Measurements from ENCODE around the gene ATP8A2. TPM values are rescaled to one million over a fixed set of nuclear protein-coding genes. Genes with fewer than 3 reads are reported as not detected.

ATP8A2 gene
- total and polyA plus RNA-seq, 2 of the 8 experiments (the other 6 are each of a cell fraction or from before 2014, with no cell fraction given): 2.4 to 8.3 TPM

DNA sequence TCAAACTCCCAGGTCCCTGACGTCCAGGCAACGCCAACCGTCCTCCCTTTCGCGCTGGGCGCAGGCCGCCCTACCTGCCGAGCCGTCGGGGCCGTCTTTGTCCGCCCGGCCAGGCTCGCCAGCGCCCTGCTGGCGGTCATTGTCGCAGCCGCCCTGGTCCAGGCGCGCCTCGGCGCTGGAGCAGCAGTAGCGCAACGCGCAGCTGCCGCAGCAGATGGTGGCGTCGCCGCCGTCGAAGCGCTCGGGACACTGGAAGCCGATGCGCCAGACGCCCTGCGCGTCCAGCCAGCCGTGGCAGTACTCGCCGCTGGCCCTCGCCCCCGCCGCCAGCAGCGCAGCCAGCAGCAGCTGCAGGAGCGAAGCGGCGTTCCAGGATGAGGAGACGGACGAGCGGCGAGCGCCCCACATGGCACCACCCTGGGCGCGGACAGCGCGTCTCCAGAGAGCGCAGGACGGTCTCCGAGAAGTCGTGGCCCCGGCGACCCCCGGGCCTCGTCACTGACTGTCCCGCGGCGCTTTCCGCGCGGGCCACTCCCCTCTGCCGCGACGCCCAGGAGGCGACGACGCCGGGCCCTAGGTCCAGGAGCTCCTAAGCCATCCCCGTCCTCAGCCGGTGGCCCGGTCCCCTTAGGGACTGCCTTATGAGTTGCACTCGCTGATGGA is 678.9 kb downstream of the ATP8A2 start:
- Histone ChIP-seq H4K5ac (ENCODE audit: insufficient read length, low read depth, low read length) (no peak overlapping the region), H3K27me3 (replicated peaks in 1 of 4; ENCODE audit: control insufficient read depth in 3 of 4, extremely low read depth in 1 of 4, insufficient read depth in 3 of 4, low read length in 3 of 4) (peaks cover 9 to 45% (median 23%) of the 10 kb centered on the region in 4 experiments), H3K23me2 (ENCODE audit: low read depth, low read length) (peaks cover 18% of the 10 kb centered on the region; the same call in 1 of the 2 replicates), H2BK120ac (replicated peaks; ENCODE audit: low read depth, low read length) (no peak overlapping the region), H3K4me1 (replicated peaks in 1 of 4; ENCODE audit: control insufficient read depth in 3 of 4, insufficient read depth in 4 of 4, low read length in 3 of 4) (peaks cover 2 to 3% (median 2%) of the 10 kb centered on the region in 4 experiments; a peak in 4 of 7 replicates), H3K14ac (ENCODE audit: insufficient read length) (no peak overlapping the region), H2BK15ac (ENCODE audit: low read length) (peak overlapping the region; percentile 82; the same call in 1 of the 2 replicates), H3K9ac (replicated peaks in 1 of 4; ENCODE audit: extremely low read depth in 1 of 4, low read depth in 3 of 4, low read length in 3 of 4) (peak overlapping the region in 2 of 4 experiments; percentile 14 to 25; a peak in 4 of 7 replicates), H3K9me3 (ENCODE audit: insufficient read depth in 2 of 2, low read depth in 1 of 2, low read length in 1 of 2) (no peaks in the 10 kb centered on the region), H3K56ac (replicated peaks; ENCODE audit: insufficient read length, low read depth, low read length) (no peak overlapping the region), H3K4me2 (ENCODE audit: insufficient read depth in 1 of 2, low read depth in 2 of 2, low read length in 2 of 2) (peak overlapping the region; percentile 74 to 84), H3K18ac (ENCODE audit: extremely low read depth, low read length) (peak overlapping the region; percentile 73; the same call in 1 of the 2 replicates), H2BK20ac (ENCODE audit: low read length) (no peak overlapping the region), H2BK5ac (ENCODE audit: low read depth, low read length) (no peak overlapping the region), H3K27ac (ENCODE audit: low read depth, low read length) (no peak overlapping the region), H3K23ac (ENCODE audit: insufficient read length) (no peak overlapping the region), H4K8ac (ENCODE audit: extremely low read depth, insufficient read depth, low read length) (peak overlapping the region; percentile 70), H3K4me3 (ENCODE audit: extremely low read depth in 1 of 4, insufficient read depth in 2 of 4, low read depth in 3 of 4, low read length in 4 of 4) (peak overlapping the region; percentile 32 to 68 (median 55)), H3K79me1 (ENCODE audit: low read depth, low read length) (no peaks in the 10 kb centered on the region), H3K36me3 (ENCODE audit: control insufficient read depth in 2 of 4, insufficient read depth in 4 of 4, low read length in 3 of 4) (peaks cover 0 to 9% (median 5%) of the 10 kb centered on the region in 4 experiments; a peak in 5 of 8 replicates), H3K79me2 (ENCODE audit: control insufficient read depth in 1 of 2, insufficient read depth in 2 of 2, low read length in 2 of 2) (peaks cover 0 to 9% of the 10 kb centered on the region in 2 experiments; a peak in 1 of 4 replicates), H3K4ac (replicated peaks; ENCODE audit: insufficient read length, low read depth, low read length) (no peak overlapping the region), H2AFZ (ENCODE audit: low read length) (no peak overlapping the region), H4K20me1 (replicated peaks in 1 of 2; ENCODE audit: control insufficient read depth in 1 of 2, insufficient read depth in 2 of 2, low read length in 2 of 2) (peaks cover 2 to 5% of the 10 kb centered on the region in 2 experiments), H2BK12ac (ENCODE audit: low read depth, low read length) (no peak overlapping the region), H2AK5ac (ENCODE audit: low read depth, low read length) (no peak overlapping the region), H4K91ac (replicated peaks; ENCODE audit: insufficient read length, low read length) (no peak overlapping the region)
- FAIRE-seq (no peak), DNase-seq (ENCODE audit: low read depth in 1 of 2, low spot score in 2 of 2) (peak in 1 of 2 experiments; percentile 80)
- POLR2A ChIA-PET (ENCODE audit: partially characterized antibody): interaction anchor here (0.6 to 2.6 kb wide), 21 partner anchors 10 to 373 kb away, joined by 3 to 10 read pairs (median 4); no protein-coding TSS in a partner anchor
- WGBS, 2 experiments (ENCODE audit: extremely low coverage in 1 of 2, insufficient coverage in 1 of 2, insufficient read length in 1 of 2, insufficient replicate concordance in 2 of 2, low coverage in 1 of 2, low lambda C conversion rate in 2 of 2, missing lambda C conversion rate in 1 of 2): 2% methylated on average over 65 of the region's 82 CpGs; no CpG with 5 or more reads in 1 of the 2 experiments
- CTCF ChIA-PET (ENCODE audit: partially characterized antibody): interaction anchor here (1.0 to 2.8 kb wide), 3 partner anchors 14 to 365 kb away, joined by 3 to 16 read pairs (median 6); no protein-coding TSS in a partner anchor
- TF ChIP-seq TEAD4 (IDR thresholded peaks at IDR 0.05; ENCODE audit: low read depth, low read length): 0 out of 2 replicates have a peak, but pooled peaks have one; percentile 5
- TF ChIP-seq CEBPB (IDR thresholded peaks at IDR 0.05; ENCODE audit: low read depth, low read length): no peak
- TF ChIP-seq JUND (IDR thresholded peaks at IDR 0.05; ENCODE audit: low read length): no peak
- peak; percentile 78 for TF ChIP-seq SUZ12 (IDR thresholded peaks at IDR 0.05; ENCODE audit: low read length)
- no peak for TF ChIP-seq SIN3A (conservative IDR thresholded peaks at IDR 0.05 in 1 of 2, IDR thresholded peaks at IDR 0.05 in 1 of 2; ENCODE audit: low read depth in 1 of 2, low read length in 2 of 2)
- no peak for TF ChIP-seq BCL11A (IDR thresholded peaks at IDR 0.05; ENCODE audit: low read depth in 2 of 2, low read length in 2 of 2)
- no peak for TF ChIP-seq BRCA1 (IDR thresholded peaks at IDR 0.05; ENCODE audit: low read depth, low read length)
- no peak for TF ChIP-seq SIX5 (IDR thresholded peaks at IDR 0.05; ENCODE audit: low read depth, low read length)
- no peak for TF ChIP-seq CHD1 (IDR thresholded peaks at IDR 0.05; ENCODE audit: low read depth, low read length)
- TF ChIP-seq POLR2AphosphoS5 (IDR thresholded peaks at IDR 0.05; ENCODE audit: low read depth, low read length): no peak
- TF ChIP-seq POU5F1 (IDR thresholded peaks at IDR 0.05; ENCODE audit: low read depth, low read length): no peak
- TF ChIP-seq, protein P1, sequence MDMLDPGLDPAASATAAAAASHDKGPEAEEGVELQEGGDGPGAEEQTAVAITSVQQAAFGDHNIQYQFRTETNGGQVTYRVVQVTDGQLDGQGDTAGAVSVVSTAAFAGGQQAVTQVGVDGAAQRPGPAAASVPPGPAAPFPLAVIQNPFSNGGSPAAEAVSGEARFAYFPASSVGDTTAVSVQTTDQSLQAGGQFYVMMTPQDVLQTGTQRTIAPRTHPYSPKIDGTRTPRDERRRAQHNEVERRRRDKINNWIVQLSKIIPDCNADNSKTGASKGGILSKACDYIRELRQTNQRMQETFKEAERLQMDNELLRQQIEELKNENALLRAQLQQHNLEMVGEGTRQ (IDR thresholded peaks at IDR 0.05; ENCODE audit: low read length): no peak

All from H1 (cell line).